ENCODE results near the gene HP1BP3.
"Not testable (repeated sequence)": the region's sequence is repeated elsewhere in the genome, so short reads cannot be mapped to it uniquely, and the experiment has no call there.

The HP1BP3 gene

GRCh38 chr1:20811916-20812315, 24.8 kb upstream of the HP1BP3 start:
- DNase-seq (ENCODE audit: low read depth, low spot score), result no peak
- no peak overlapping the region for H3K4me3 ChIP-seq (ENCODE audit: low read depth, low read length)
- CTCF ChIA-PET, result interaction anchor here (1.3 kb wide), 1 partner anchor 133 kb away, joined by 3 read pairs; no protein-coding TSS in a partner anchor
- POLR2A ChIA-PET, result no interaction called here
- TF ChIP-seq, protein P1, sequence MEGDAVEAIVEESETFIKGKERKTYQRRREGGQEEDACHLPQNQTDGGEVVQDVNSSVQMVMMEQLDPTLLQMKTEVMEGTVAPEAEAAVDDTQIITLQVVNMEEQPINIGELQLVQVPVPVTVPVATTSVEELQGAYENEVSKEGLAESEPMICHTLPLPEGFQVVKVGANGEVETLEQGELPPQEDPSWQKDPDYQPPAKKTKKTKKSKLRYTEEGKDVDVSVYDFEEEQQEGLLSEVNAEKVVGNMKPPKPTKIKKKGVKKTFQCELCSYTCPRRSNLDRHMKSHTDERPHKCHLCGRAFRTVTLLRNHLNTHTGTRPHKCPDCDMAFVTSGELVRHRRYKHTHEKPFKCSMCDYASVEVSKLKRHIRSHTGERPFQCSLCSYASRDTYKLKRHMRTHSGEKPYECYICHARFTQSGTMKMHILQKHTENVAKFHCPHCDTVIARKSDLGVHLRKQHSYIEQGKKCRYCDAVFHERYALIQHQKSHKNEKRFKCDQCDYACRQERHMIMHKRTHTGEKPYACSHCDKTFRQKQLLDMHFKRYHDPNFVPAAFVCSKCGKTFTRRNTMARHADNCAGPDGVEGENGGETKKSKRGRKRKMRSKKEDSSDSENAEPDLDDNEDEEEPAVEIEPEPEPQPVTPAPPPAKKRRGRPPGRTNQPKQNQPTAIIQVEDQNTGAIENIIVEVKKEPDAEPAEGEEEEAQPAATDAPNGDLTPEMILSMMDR (IDR thresholded peaks at IDR 0.05; ENCODE audit: insufficient read depth, low read length, missing control alignments), result no peak

- no peak overlapping the region for H3K4me3 ChIP-seq (ENCODE audit: low read depth, low read length)
- DNase-seq (ENCODE audit: low read depth, low spot score), result no peak
- ChIA-PET POLR2A (no interaction called here), CTCF (no interaction called here)
- TF ChIP-seq, protein P1 (IDR thresholded peaks at IDR 0.05; ENCODE audit: insufficient read depth, low read length, missing control alignments), result no peak
These were observed 6.1 kb upstream of the HP1BP3 start for GRCh38 chr1:20793236-20793635.

- TF ChIP-seq, protein P1 (IDR thresholded peaks at IDR 0.05; ENCODE audit: insufficient read depth, low read length, missing control alignments), result no peak
- DNase-seq (ENCODE audit: low read depth, low spot score), result peak; percentile 44
- ChIA-PET POLR2A (no interaction called here), CTCF (interaction anchor here (1.2 to 1.7 kb wide), 2 partner anchors 17 to 95 kb away, joined by 3 to 5 read pairs; no protein-coding TSS in a partner anchor)
- no peak overlapping the region for H3K4me3 ChIP-seq (ENCODE audit: low read depth, low read length)
These were observed 5.1 kb upstream of the HP1BP3 start for GRCh38 chr1:20792196-20792595.

DNA sequence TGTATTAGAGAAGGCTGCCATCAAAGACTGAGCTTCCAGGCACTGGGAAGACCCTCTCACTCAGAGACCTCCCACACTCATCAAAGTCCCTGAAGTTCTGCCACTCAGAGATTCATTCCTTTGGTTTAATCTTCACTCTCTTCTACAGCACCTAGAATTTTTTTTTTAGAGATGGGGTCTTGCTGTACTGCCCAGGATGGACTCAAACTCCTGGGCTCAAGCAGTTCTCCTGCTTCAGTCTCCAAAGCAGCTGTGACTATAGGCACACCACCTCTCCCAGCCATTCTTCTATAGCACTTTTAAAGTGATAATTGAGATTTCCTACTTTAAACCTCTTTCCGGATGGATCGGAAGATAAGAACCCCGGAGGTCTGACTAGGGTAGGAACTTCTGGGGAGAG, 3.7 kb upstream of the HP1BP3 start:
- TF ChIP-seq, protein P1 (IDR thresholded peaks at IDR 0.05; ENCODE audit: insufficient read depth, low read length, missing control alignments), result no peak
- ChIA-PET POLR2A (no interaction called here), CTCF (interaction anchor here (1.1 to 1.7 kb wide), 2 partner anchors 23 to 94 kb away, joined by 3 to 5 read pairs; no protein-coding TSS in a partner anchor)
- no peak for DNase-seq (ENCODE audit: low read depth, low spot score)
- no peak overlapping the region for H3K4me3 ChIP-seq (ENCODE audit: low read depth, low read length)

DNA sequence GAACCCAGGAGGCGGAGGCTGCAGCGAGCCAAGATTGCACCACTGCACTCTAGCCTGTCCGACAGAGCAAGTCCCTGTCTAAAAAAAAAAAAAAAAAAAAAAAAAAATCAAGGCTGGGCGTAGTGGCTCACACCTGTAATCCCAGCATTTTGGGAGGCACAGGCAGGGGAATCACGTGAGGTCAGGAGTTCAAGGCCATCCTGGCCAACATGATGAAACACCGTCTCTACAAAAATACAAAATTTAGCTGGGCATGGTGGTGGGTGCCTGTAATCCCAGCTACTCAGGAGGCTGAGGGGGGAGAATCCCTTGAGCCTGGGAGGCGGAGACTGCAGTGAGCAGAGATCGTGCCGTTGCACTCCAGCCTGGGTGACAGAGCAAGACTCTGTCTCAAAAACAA, 2.5 kb upstream of the HP1BP3 start:
- DNase-seq (ENCODE audit: low read depth, low spot score); H3K4me3 ChIP-seq (ENCODE audit: low read depth, low read length): not testable (repeated sequence)

GRCh38 chr1:20787840-20788795, 1.0 kb upstream of the HP1BP3 start:
- ChIA-PET POLR2A (interaction anchor here (0.7 to 1.8 kb wide), 4 partner anchors 49 to 259 kb away, joined by 3 to 17 read pairs (median 4); partner anchors contain the start of gene SH2D5), CTCF (interaction anchor here (1.3 to 2.8 kb wide), 2 partner anchors 91 to 407 kb away, joined by 5 to 16 read pairs; no protein-coding TSS in a partner anchor)
- DNase-seq (ENCODE audit: low read depth, low spot score), result peak; percentile 37
- TF ChIP-seq, protein P1 (IDR thresholded peaks at IDR 0.05; ENCODE audit: insufficient read depth, low read length, missing control alignments), result no peak
- peak overlapping the region; percentile 78 for H3K4me3 ChIP-seq (ENCODE audit: low read depth, low read length)

More for the DNA sequence above, 2.5 kb upstream of the HP1BP3 start:
- POLR2A ChIA-PET, result not testable (repeated sequence)
- CTCF ChIA-PET, result interaction anchor here (1.1 kb wide), 1 partner anchor 22 kb away, joined by 3 read pairs; no protein-coding TSS in a partner anchor

All from AG04449 (cell line).